IMR-90 (cell line): Measurements from ENCODE around the gene L3MBTL3. TPM values are rescaled to one million over a fixed set of nuclear protein-coding genes. Genes with fewer than 3 reads are reported as not detected.

Source experiments
- ATAC-seq: fragments of 200-7000 bp; cut with Tn5 transposase; 2 replicates; pipeline ENCODE4 v1.9.1; 2020; ENCODE audit warnings: low read depth, mild to moderate bottlenecking, moderate library complexity
- BruUV-seq: library from RNA; stranded (reverse); fragments of 400-500 nt; replicated peaks from 2 replicates; lab custom pipeline; 2021; lab: Mats Ljungman, UMichigan
- CTCF ChIA-PET: fragments of 300-600 bp; formaldehyde crosslinking; extraction: SDS; loops from one replicate; lab custom pipeline; 2021; ENCODE audit warnings: antibody characterized with exemption; lab: Yijun Ruan, JAX
- POLR2A ChIA-PET: fragments of 300-600 bp; sonication (Branson Sonifier 250); formaldehyde crosslinking; loops from one replicate; lab custom pipeline; 2022; ENCODE audit warnings: antibody characterized with exemption; ENCODE audit not compliant: unreplicated experiment; lab: Charles Lee
- DNase-seq: peaks from one replicate; pipeline ENCODE4 v3.0.0; 2013
- H2AFZ ChIP-seq: replicated peaks from 2 replicates; pipeline ENCODE3; 2013; ENCODE audit warnings: low read length, mild to moderate bottlenecking; ENCODE audit not compliant: poor library complexity
- H2AK5ac ChIP-seq: 2 replicates; pipeline ENCODE4 v1.6.1; 2013; ENCODE audit warnings: low read depth, low read length, inconsistent platforms
- H2AK9ac ChIP-seq: replicated peaks from 2 replicates; pipeline ENCODE3; 2013; ENCODE audit warnings: mild to moderate bottlenecking, low read depth, low read length, moderate library complexity; ENCODE audit not compliant: poor library complexity
- H2BK120ac ChIP-seq: 2 replicates; pipeline ENCODE4 v1.6.1; 2013; ENCODE audit warnings: low read depth, low read length, inconsistent platforms
- H2BK15ac ChIP-seq: 3 replicates; pipeline ENCODE4 v1.6.1; 2013; ENCODE audit warnings: low read depth, low read length, inconsistent platforms
- H2BK20ac ChIP-seq: 2 replicates; pipeline ENCODE4 v1.6.1; 2013; ENCODE audit warnings: low read depth, mild to moderate bottlenecking, inconsistent platforms, low read length, moderate library complexity
- H2BK5ac ChIP-seq: 2 replicates; pipeline ENCODE4 v1.6.1; 2013; ENCODE audit warnings: mild to moderate bottlenecking, low read depth, low read length, inconsistent platforms; ENCODE audit not compliant: poor library complexity, severe bottlenecking
- H3K14ac ChIP-seq: replicated peaks from 2 replicates; pipeline ENCODE4 v1.6.1; 2013; ENCODE audit warnings: low read depth, low read length, inconsistent platforms
- H3K18ac ChIP-seq: 2 replicates; pipeline ENCODE4 v1.6.1; 2013; ENCODE audit warnings: low read depth, low read length, control low read depth
- H3K23ac ChIP-seq: 2 replicates; pipeline ENCODE4 v1.6.1; 2013; ENCODE audit warnings: low read depth, low read length, inconsistent platforms
- H3K27ac ChIP-seq: 2 replicates; pipeline ENCODE4 v1.5.1; 2013; ENCODE audit warnings: mild to moderate bottlenecking, control low read depth, low read length; ENCODE audit not compliant: insufficient read depth
- H3K27me3 ChIP-seq: 2 replicates; pipeline ENCODE4 v1.6.1; 2013; ENCODE audit warnings: low read length; ENCODE audit not compliant: control insufficient read depth, insufficient read depth
- H3K36me3 ChIP-seq: 2 replicates; pipeline ENCODE4 v1.6.1; 2013; ENCODE audit warnings: low read length, mixed read lengths; ENCODE audit not compliant: control insufficient read depth, insufficient read depth
- H3K4ac ChIP-seq: 2 replicates; pipeline ENCODE4 v1.6.1; 2013; ENCODE audit warnings: low read depth, low read length, inconsistent platforms
- H3K4me1 ChIP-seq: 2 replicates; pipeline ENCODE4 v1.6.1; 2013; ENCODE audit warnings: low read length, mixed read lengths; ENCODE audit not compliant: control insufficient read depth, insufficient read depth
- H3K4me2 ChIP-seq: 2 replicates; pipeline ENCODE4 v1.6.1; 2013; ENCODE audit warnings: low read depth, mild to moderate bottlenecking, control low read depth, low read length, moderate library complexity
- H3K4me3 ChIP-seq: 2 replicates; pipeline ENCODE4 v1.5.1; 2013; ENCODE audit warnings: low read depth, mild to moderate bottlenecking, control low read depth, low read length, moderate library complexity; ENCODE audit not compliant: insufficient read depth
- H3K56ac ChIP-seq: 2 replicates; pipeline ENCODE4 v1.6.1; 2013; ENCODE audit warnings: low read length, inconsistent platforms; ENCODE audit not compliant: insufficient read depth; ENCODE audit errors: extremely low read depth
- H3K79me1 ChIP-seq, 2 experiments: 2 replicates each; pipeline ENCODE4 v1.6.1; 2013; ENCODE audit warnings: low read length in 2 of 2, inconsistent platforms in 1 of 2, low read depth in 1 of 2
- H3K9ac ChIP-seq: 2 replicates; pipeline ENCODE4 v1.6.1; 2013; ENCODE audit warnings: low read depth, low read length, control low read depth
- H3K9me1 ChIP-seq: 2 replicates; pipeline ENCODE4 v1.6.1; 2013; ENCODE audit warnings: low read length, inconsistent platforms; ENCODE audit not compliant: insufficient read depth
- H3K9me3 ChIP-seq: 2 replicates; pipeline ENCODE4 v1.6.1; 2013; ENCODE audit warnings: low read length; ENCODE audit not compliant: control insufficient read depth, insufficient read depth
- H4K20me1 ChIP-seq: 2 replicates; pipeline ENCODE4 v1.6.1; 2013; ENCODE audit warnings: low read length, inconsistent platforms; ENCODE audit not compliant: insufficient read depth
- H4K5ac ChIP-seq: 2 replicates; pipeline ENCODE4 v1.6.1; 2013; ENCODE audit warnings: mild to moderate bottlenecking, low read depth, low read length, control low read depth
- H4K8ac ChIP-seq, 2 experiments: 2 replicates each; pipeline ENCODE4 v1.6.1; 2013; ENCODE audit warnings: low read depth in 2 of 2, low read length in 2 of 2, control low read depth in 1 of 2, inconsistent platforms in 1 of 2
- H4K91ac ChIP-seq: 2 replicates; pipeline ENCODE4 v1.6.1; 2013; ENCODE audit warnings: low read depth, low read length, inconsistent platforms; ENCODE audit not compliant: insufficient read depth
- CHD1 ChIP-seq: IDR thresholded peaks from 2 replicates; pipeline ENCODE4 v1.6.1; 2012; ENCODE audit warnings: low read depth, low read length, improper control_type of control experiment
- MXI1 ChIP-seq: IDR thresholded peaks from 2 replicates; pipeline ENCODE4 v1.6.1; 2012; ENCODE audit warnings: low read depth, mild to moderate bottlenecking, low read length, moderate library complexity, borderline replicate concordance
- POLR2A ChIP-seq: IDR thresholded peaks from 2 replicates; pipeline ENCODE4 v1.6.1; 2012; ENCODE audit warnings: mild to moderate bottlenecking, low read depth, low read length
- WGBS, 2 experiments: methylation state at CpG; one replicate each; pipeline versions ENCODE4 v1.1.5 to v1.1.7; 2013; ENCODE audit warnings: missing lambda C conversion rate in 2 of 2; ENCODE audit not compliant: insufficient read length in 1 of 2; ENCODE audit errors: extremely low coverage in 2 of 2; 5-methylcytosine and 5-hydroxymethylcytosine counted together
- dilution Hi-C: fragments of 300-500 bp; cut with HindIII; formaldehyde crosslinking; loops from one replicate; pipeline ENCODE4 v1.14.3; 2018; ENCODE audit warnings: low sequenced_read_pairs; ENCODE audit not compliant: unreplicated experiment
- in situ Hi-C: fragments of 300-500 bp; cut with MboI; formaldehyde crosslinking; loops from 3 replicates; pipeline ENCODE4 v1.14.3; 2019; ENCODE audit warnings: low sequenced_read_pairs, inconsistent platforms, mixed read lengths
- intact Hi-C: fragments of 100-400 bp; cut with micrococcal nuclease; formaldehyde crosslinking; loops from 2 replicates; pipeline ENCODE4 v1.10.0; 2022
- polyA plus RNA-seq, 3 experiments: library from polyadenylated mRNA; depleted of rRNA; stranded (reverse); fragments of >200 nt; gene quantifications; 2 replicates each; pipeline ENCODE4 v1.2.3, GENCODE V29; 2012; ENCODE audit warnings: low replicate concordance in 1 of 3
- total RNA-seq: library from RNA; depleted of rRNA; stranded (reverse); fragments of >200 nt; gene quantifications from 2 replicates; pipeline ENCODE4 v1.2.3, GENCODE V29; 2012

L3MBTL3 gene
- total and polyA plus RNA-seq, 2 of the 4 experiments (the other 2 are of a cell fraction): 7.2 to 10.9 TPM

DNA sequence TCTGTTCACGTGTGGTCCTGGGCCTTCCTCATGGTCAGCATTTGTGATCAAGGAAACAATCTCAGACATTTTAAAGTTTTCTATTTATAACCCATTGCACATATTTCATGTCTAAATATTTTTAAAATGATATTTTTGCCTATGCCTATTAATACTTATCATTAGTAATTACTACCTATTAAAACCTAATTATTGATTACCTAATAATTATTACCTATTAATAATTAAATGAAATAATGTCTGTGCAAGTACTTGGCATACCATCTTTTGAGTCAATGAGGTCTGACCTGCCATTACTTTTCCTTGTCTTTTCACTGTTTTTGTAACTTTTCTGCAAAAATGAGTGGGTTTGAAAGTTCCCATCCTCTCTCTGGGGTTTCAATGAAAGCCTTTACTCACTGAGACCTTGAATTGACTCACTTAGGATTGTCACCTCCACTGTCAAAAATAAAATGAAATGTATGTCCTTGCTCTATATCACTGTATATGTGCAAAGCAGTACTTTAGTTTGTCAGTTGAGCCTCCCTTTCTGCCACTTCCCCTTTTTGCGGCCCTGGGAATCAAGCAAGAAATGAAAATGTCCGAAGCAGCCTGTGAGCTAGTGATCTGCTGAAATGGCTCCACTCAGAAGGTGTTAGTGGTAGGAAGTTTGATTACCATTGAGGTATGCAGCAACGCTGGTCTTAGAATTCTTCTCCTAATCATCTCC lies 87.8 kb downstream of the L3MBTL3 start:
- TF ChIP-seq MXI1 (no peak), CHD1 (no peak), POLR2A (no peak)
- Histone ChIP-seq H2BK20ac (no peak overlapping the region), H3K23ac (no peak overlapping the region), H4K5ac (no peak overlapping the region), H2AK5ac (no peak overlapping the region), H3K4me1 (no peaks in the 10 kb centered on the region), H3K27me3 (no peaks in the 10 kb centered on the region), H3K56ac (no peak overlapping the region), H2BK5ac (no peak overlapping the region), H2AFZ (no peak overlapping the region), H3K18ac (no peak overlapping the region), H3K4me3 (no peak overlapping the region), H3K14ac (no peak overlapping the region), H3K4ac (no peak overlapping the region), H4K8ac (no peak overlapping the region), H2BK120ac (no peak overlapping the region), H3K9ac (no peak overlapping the region), H2BK15ac (no peak overlapping the region), H3K4me2 (no peak overlapping the region), H3K79me1 (no peaks in the 10 kb centered on the region), H3K27ac (no peak overlapping the region), H2AK9ac (no peak overlapping the region), H3K36me3 (peaks cover 8% of the 10 kb centered on the region), H3K9me1 (peaks cover 3% of the 10 kb centered on the region; the same call in 1 of the 2 replicates), H4K91ac (no peak overlapping the region), H4K20me1 (no peaks in the 10 kb centered on the region), H3K9me3 (no peaks in the 10 kb centered on the region)
- ATAC-seq (no peak), DNase-seq (no peak)
- POLR2A ChIA-PET: no interaction called here
- BruUV-seq: no TSS peak
- CTCF ChIA-PET: no interaction called here
- WGBS, 2 experiments: 100% methylated on average over 1 of the region's 4 CpGs; no CpG with 5 or more reads in 1 of the 2 experiments
- in situ Hi-C loops: no loop called here
- intact Hi-C loops: no loop called here
- dilution Hi-C loops: no loop called here
